Endodermal cell (in vitro differentiated cells): ENCODE measurements around the gene CCDC183. TPM values are rescaled to one million over a fixed set of nuclear protein-coding genes. Genes with fewer than 3 reads are reported as not detected.
A peak's percentile ranks its signal among the peaks of the same experiment; 100 is the strongest.

Source experiments
- DNase-seq: peaks from one replicate; pipeline ENCODE4 v3.0.0-alpha.2; 2017
- H3K27ac ChIP-seq: 2 replicates; pipeline ENCODE4 v1.5.1; 2013; ENCODE audit warnings: mild to moderate bottlenecking, low read depth, low read length, moderate library complexity
- H3K27me3 ChIP-seq: 2 replicates; pipeline ENCODE4 v1.6.1; 2013; ENCODE audit warnings: mild to moderate bottlenecking, low read length, moderate library complexity; ENCODE audit not compliant: insufficient read depth, control insufficient read depth, poor library complexity, severe bottlenecking
- H3K36me3 ChIP-seq: 2 replicates; pipeline ENCODE4 v1.7.0; 2013; ENCODE audit warnings: mild to moderate bottlenecking, low read length, moderate library complexity; ENCODE audit not compliant: control insufficient read depth, insufficient read depth
- H3K4me1 ChIP-seq: one replicate; pipeline ENCODE4 v1.7.0; 2013; ENCODE audit warnings: low read length; ENCODE audit not compliant: control insufficient read depth, insufficient read depth
- H3K4me3 ChIP-seq: 2 replicates; pipeline ENCODE4 v1.5.1; 2013; ENCODE audit warnings: mild to moderate bottlenecking, low read length, moderate library complexity
- H3K9ac ChIP-seq: 2 replicates; pipeline ENCODE4 v1.6.1; 2013; ENCODE audit warnings: mild to moderate bottlenecking, low read length, moderate library complexity; ENCODE audit not compliant: poor library complexity, severe bottlenecking; ENCODE audit errors: extremely low read depth
- H3K9me3 ChIP-seq: 2 replicates; pipeline ENCODE4 v1.6.1; 2013; ENCODE audit warnings: mild to moderate bottlenecking, low read length, moderate library complexity; ENCODE audit not compliant: control insufficient read depth
- H3K27ac Mint-ChIP-seq: 2 replicates; pipeline ENCODE4 v1.8.0; 2020; ENCODE audit warnings: mixed read lengths
- H3K27me3 Mint-ChIP-seq: 2 replicates; pipeline ENCODE4 v1.8.0; 2021; ENCODE audit warnings: mild to moderate bottlenecking, mixed read lengths; ENCODE audit not compliant: insufficient read depth
- H3K36me3 Mint-ChIP-seq: 2 replicates; pipeline ENCODE4 v1.8.0; 2020; ENCODE audit warnings: low read depth, mixed read lengths
- H3K4me1 Mint-ChIP-seq: 2 replicates; pipeline ENCODE4 v1.8.0; 2020; ENCODE audit warnings: mixed read lengths
- H3K4me3 Mint-ChIP-seq: 2 replicates; pipeline ENCODE4 v1.8.0; 2020; ENCODE audit warnings: mild to moderate bottlenecking, moderate library complexity, mixed read lengths
- H3K9me3 Mint-ChIP-seq: 2 replicates; pipeline ENCODE4 v1.8.0; 2020; ENCODE audit warnings: mild to moderate bottlenecking, mixed read lengths
- WGBS, 2 experiments: methylation state at CpG; one replicate each; pipeline versions ENCODE4 v1.1.5 to v1.1.7; 2013; ENCODE audit warnings: missing lambda C conversion rate in 2 of 2, mixed read lengths in 1 of 2; ENCODE audit not compliant: insufficient coverage in 1 of 2, insufficient read length in 1 of 2; 5-methylcytosine and 5-hydroxymethylcytosine counted together
- total RNA-seq, 2 donors: library from RNA; stranded (reverse); fragmentation: NEBNext Ultra II Directional in 1 of 2; extraction: Animal tissue kit (Norgen Biotek cat#: 25700) in 1 of 2; gene quantifications; 2 replicates in 1 of 2; 3 replicates in 1 of 2; pipeline ENCODE4 v1.2.1, GENCODE V29; 2021
- TF ChIP-seq, protein P1 (sequence below): fragments of 200-600 bp; sonication (generic); conservative IDR thresholded peaks from 2 replicates; pipeline ENCODE4 v1.5.0; 2021; ENCODE audit warnings: antibody characterized with exemption, mild to moderate bottlenecking

CCDC183 gene
- total RNA-seq, 2 donors from 2014 or later = 10.9 to 13.4 TPM

- Mint-ChIP-seq H3K4me3 (peak overlapping the region; percentile 70), H3K4me1 (peaks cover 20% of the 10 kb centered on the region), H3K27me3 (peaks cover 5% of the 10 kb centered on the region), H3K9me3 (no peaks in the 10 kb centered on the region), H3K36me3 (peaks cover 58% of the 10 kb centered on the region), H3K27ac (peak overlapping the region; percentile 84)
- Histone ChIP-seq H3K9ac (peak overlapping the region; percentile 74), H3K9me3 (no peaks in the 10 kb centered on the region), H3K36me3 (peaks cover 50% of the 10 kb centered on the region), H3K4me3 (peak overlapping the region; percentile 92), H3K4me1 (peaks cover 5% of the 10 kb centered on the region), H3K27ac (no peak overlapping the region), H3K27me3 (no peaks in the 10 kb centered on the region)
- no peak for DNase-seq
- TF ChIP-seq, protein P1, sequence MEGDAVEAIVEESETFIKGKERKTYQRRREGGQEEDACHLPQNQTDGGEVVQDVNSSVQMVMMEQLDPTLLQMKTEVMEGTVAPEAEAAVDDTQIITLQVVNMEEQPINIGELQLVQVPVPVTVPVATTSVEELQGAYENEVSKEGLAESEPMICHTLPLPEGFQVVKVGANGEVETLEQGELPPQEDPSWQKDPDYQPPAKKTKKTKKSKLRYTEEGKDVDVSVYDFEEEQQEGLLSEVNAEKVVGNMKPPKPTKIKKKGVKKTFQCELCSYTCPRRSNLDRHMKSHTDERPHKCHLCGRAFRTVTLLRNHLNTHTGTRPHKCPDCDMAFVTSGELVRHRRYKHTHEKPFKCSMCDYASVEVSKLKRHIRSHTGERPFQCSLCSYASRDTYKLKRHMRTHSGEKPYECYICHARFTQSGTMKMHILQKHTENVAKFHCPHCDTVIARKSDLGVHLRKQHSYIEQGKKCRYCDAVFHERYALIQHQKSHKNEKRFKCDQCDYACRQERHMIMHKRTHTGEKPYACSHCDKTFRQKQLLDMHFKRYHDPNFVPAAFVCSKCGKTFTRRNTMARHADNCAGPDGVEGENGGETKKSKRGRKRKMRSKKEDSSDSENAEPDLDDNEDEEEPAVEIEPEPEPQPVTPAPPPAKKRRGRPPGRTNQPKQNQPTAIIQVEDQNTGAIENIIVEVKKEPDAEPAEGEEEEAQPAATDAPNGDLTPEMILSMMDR = no peak
- WGBS, 2 experiments = 7 to 12% methylated on average over 14 of the region's 14 CpGs
These were observed 12.6 kb downstream of the CCDC183 start for GRCh38 chr9:136808806-136809158.

DNA sequence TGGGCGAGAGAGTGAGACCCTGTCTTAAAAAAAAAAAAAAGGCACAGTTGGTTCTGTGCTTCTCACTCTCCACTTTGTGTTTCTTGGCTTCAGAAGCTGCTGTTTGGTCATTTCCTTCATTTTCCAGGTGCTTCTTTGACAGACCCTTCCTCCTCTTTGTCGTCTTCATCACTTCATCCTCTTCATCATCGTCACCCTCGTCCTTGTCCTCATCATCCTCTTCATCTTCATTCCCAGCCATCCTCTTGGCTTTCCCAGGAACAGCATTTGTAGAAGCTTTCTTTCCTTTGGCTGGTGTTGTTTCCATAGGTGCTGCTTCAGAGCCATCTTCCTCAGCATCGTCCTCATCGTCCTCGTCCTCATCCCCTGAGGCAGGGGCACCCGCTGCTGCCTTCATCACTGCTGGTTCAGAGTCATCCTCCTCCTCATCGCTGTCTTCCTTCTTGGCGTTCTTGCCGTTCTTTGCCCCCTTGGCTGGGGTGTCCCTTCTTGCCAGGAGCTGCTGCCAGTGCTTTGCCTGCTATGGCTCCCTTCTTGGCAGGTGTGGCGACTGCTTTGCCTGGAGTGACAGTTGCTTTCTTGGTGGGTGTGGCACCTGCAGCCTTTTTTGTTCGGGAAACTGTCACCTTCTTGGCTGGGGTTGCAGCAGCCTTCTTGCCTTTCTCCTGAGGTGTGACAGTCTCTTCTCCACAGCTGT is 18.7 kb downstream of the CCDC183 start:
- Histone ChIP-seq H3K36me3 (peaks cover 69% of the 10 kb centered on the region), H3K9me3 (no peaks in the 10 kb centered on the region), H3K27ac (no peak overlapping the region), H3K4me3 (no peak overlapping the region), H3K4me1 (peaks cover under 1% of the 10 kb centered on the region), H3K27me3 (no peaks in the 10 kb centered on the region), H3K9ac (no peak overlapping the region)
- peaks cover 71% of the 10 kb centered on the region for H3K36me3 Mint-ChIP-seq
- no peak for DNase-seq
- 95 to 99% methylated on average over 11 to 13 of the region's 13 CpGs for WGBS, 2 experiments
- no peaks in the 10 kb centered on the region for H3K27me3 Mint-ChIP-seq
- TF ChIP-seq, protein P1 = no peak
- no peak overlapping the region for H3K27ac Mint-ChIP-seq
- no peaks in the 10 kb centered on the region for H3K9me3 Mint-ChIP-seq
- no peak overlapping the region for H3K4me3 Mint-ChIP-seq
- H3K4me1 Mint-ChIP-seq = peaks cover 7% of the 10 kb centered on the region

GRCh38 chr9:136815422-136815782 is 19.3 kb downstream of the CCDC183 start:
- no peak overlapping the region for H3K27ac Mint-ChIP-seq
- Histone ChIP-seq H3K36me3 (peaks cover 65% of the 10 kb centered on the region), H3K27ac (no peak overlapping the region), H3K4me3 (no peak overlapping the region), H3K27me3 (no peaks in the 10 kb centered on the region), H3K4me1 (no peaks in the 10 kb centered on the region), H3K9ac (no peak overlapping the region), H3K9me3 (no peaks in the 10 kb centered on the region)
- no peak for DNase-seq
- 0% methylated on average over 1 of the region's 1 CpG for WGBS, 2 experiments
- H3K9me3 Mint-ChIP-seq = no peaks in the 10 kb centered on the region
- H3K36me3 Mint-ChIP-seq = peaks cover 68% of the 10 kb centered on the region
- H3K27me3 Mint-ChIP-seq = no peaks in the 10 kb centered on the region
- TF ChIP-seq, protein P1 = no peak
- no peak overlapping the region for H3K4me3 Mint-ChIP-seq
- peaks cover 3% of the 10 kb centered on the region for H3K4me1 Mint-ChIP-seq
